Large intestine (tissue), 3 donors: ENCODE results near the gene ASPHD1. TPM values are rescaled to one million over a fixed set of nuclear protein-coding genes. Genes with fewer than 3 reads are reported as not detected.

ENCODE experiments used
- DNase-seq, 2 donors: peaks; one replicate each; pipeline versions ENCODE4 v3.0.0 to v3.0.0-alpha.2; 2013
- H3K27ac ChIP-seq: one replicate; pipeline ENCODE4 v1.5.1; 2013; ENCODE audit warnings: low read length
- H3K27me3 ChIP-seq: 2 replicates; pipeline ENCODE4 v1.6.1; 2013; ENCODE audit warnings: low read length; ENCODE audit not compliant: control insufficient read depth, insufficient read depth
- H3K36me3 ChIP-seq: 2 replicates; pipeline ENCODE4 v1.6.1; 2013; ENCODE audit warnings: low read length; ENCODE audit not compliant: control insufficient read depth, insufficient read depth
- H3K4me1 ChIP-seq: one replicate; pipeline ENCODE4 v1.6.1; 2013; ENCODE audit warnings: low read length; ENCODE audit not compliant: control insufficient read depth, insufficient read depth
- H3K4me3 ChIP-seq: one replicate; pipeline ENCODE4 v1.5.1; 2013; ENCODE audit warnings: low read length
- H3K9me3 ChIP-seq: one replicate; pipeline ENCODE4 v1.6.1; 2013; ENCODE audit warnings: mild to moderate bottlenecking, low read depth, low read length, moderate library complexity; ENCODE audit not compliant: control insufficient read depth
- WGBS: methylation state at CpG from one replicate; pipeline ENCODE4 v1.1.5; 2013; ENCODE audit warnings: low lambda C conversion rate; ENCODE audit not compliant: insufficient coverage; 5-methylcytosine and 5-hydroxymethylcytosine counted together
- polyA plus RNA-seq: library from polyadenylated mRNA; unstranded; fragments of 120-200 nt; gene quantifications from one replicate; pipeline ENCODE4 v1.2.1, GENCODE V29; 2013

ASPHD1 gene
- polyA plus RNA-seq, 1 donor = 15.0 TPM

- H3K9me3 ChIP-seq = no peaks in the 10 kb centered on the region
- no peak for DNase-seq
- no peaks in the 10 kb centered on the region for H3K27me3 ChIP-seq
- no peaks in the 10 kb centered on the region for H3K4me1 ChIP-seq
- no peak overlapping the region for H3K4me3 ChIP-seq
- peaks cover 38% of the 10 kb centered on the region for H3K36me3 ChIP-seq
- H3K27ac ChIP-seq = no peak overlapping the region
- no CpG with 5 or more reads among the region's 1 CpG for WGBS
Measured at GRCh38 chr16:29916979-29917378, 16.7 kb downstream of the ASPHD1 start.

GRCh38 chr16:29920288-29921033, 20.2 kb downstream of the ASPHD1 start:
- no peaks in the 10 kb centered on the region for H3K9me3 ChIP-seq
- no peaks in the 10 kb centered on the region for H3K27me3 ChIP-seq
- WGBS = 100% methylated on average over 3 of the region's 6 CpGs
- no peak overlapping the region for H3K4me3 ChIP-seq
- H3K4me1 ChIP-seq = peaks cover 5% of the 10 kb centered on the region
- no peak for DNase-seq
- peaks cover 36% of the 10 kb centered on the region for H3K36me3 ChIP-seq
- H3K27ac ChIP-seq = no peak overlapping the region

- DNase-seq = no peak
- Histone ChIP-seq H3K36me3 (peaks cover 36% of the 10 kb centered on the region), H3K9me3 (no peaks in the 10 kb centered on the region), H3K27ac (no peak overlapping the region), H3K4me3 (no peak overlapping the region), H3K27me3 (no peaks in the 10 kb centered on the region), H3K4me1 (peaks cover 5% of the 10 kb centered on the region)
- WGBS = 100% methylated on average over 1 of the region's 3 CpGs
Measured at GRCh38 chr16:29921034-29921385, 20.7 kb downstream of the ASPHD1 start.

GRCh38 chr16:29922326-29922725, 22.0 kb downstream of the ASPHD1 start:
- no peaks in the 10 kb centered on the region for H3K9me3 ChIP-seq
- WGBS = no CpG with 5 or more reads among the region's 2 CpGs
- no peak for DNase-seq
- H3K4me1 ChIP-seq = peaks cover 13% of the 10 kb centered on the region
- no peaks in the 10 kb centered on the region for H3K27me3 ChIP-seq
- H3K27ac ChIP-seq = no peak overlapping the region
- peaks cover 33% of the 10 kb centered on the region for H3K36me3 ChIP-seq
- no peak overlapping the region for H3K4me3 ChIP-seq

- Histone ChIP-seq H3K36me3 (peaks cover 33% of the 10 kb centered on the region), H3K27me3 (no peaks in the 10 kb centered on the region), H3K4me3 (no peak overlapping the region), H3K4me1 (peaks cover 18% of the 10 kb centered on the region), H3K27ac (no peak overlapping the region), H3K9me3 (no peaks in the 10 kb centered on the region)
- DNase-seq = no peak
- WGBS = no CpG with 5 or more reads among the region's 12 CpGs
Measured at GRCh38 chr16:29922986-29923501, 22.8 kb downstream of the ASPHD1 start.

GRCh38 chr16:29925105-29925756, 24.9 kb downstream of the ASPHD1 start:
- peaks cover 18% of the 10 kb centered on the region for H3K4me1 ChIP-seq
- DNase-seq = peak in 1 of 2 donors; percentile 17
- no CpG with 5 or more reads among the region's 9 CpGs for WGBS
- peak overlapping the region; percentile 90 for H3K4me3 ChIP-seq
- H3K27me3 ChIP-seq = no peaks in the 10 kb centered on the region
- H3K36me3 ChIP-seq = peaks cover 23% of the 10 kb centered on the region
- H3K27ac ChIP-seq = no peak overlapping the region
- H3K9me3 ChIP-seq = no peaks in the 10 kb centered on the region

- Histone ChIP-seq H3K27me3 (no peaks in the 10 kb centered on the region), H3K4me1 (peaks cover 18% of the 10 kb centered on the region), H3K27ac (peak within 1 kb of the TSS; percentile 98), H3K36me3 (peaks cover 17% of the 10 kb centered on the region), H3K4me3 (peak within 1 kb of the TSS; percentile 90), H3K9me3 (no peaks in the 10 kb centered on the region)
- DNase-seq = peak; percentile 71 to 86
- WGBS = no CpG with 5 or more reads among the region's 89 CpGs
Measured at GRCh38 chr16:29925781-29926710, 25.8 kb downstream of the ASPHD1 start, which contains the start of gene KCTD13. TSS of gene KCTD13 (minus strand) at chr16:29926226. CDS start at chr16:29926033, 193 bp downstream.

- no CpG with 5 or more reads among the region's 12 CpGs for WGBS
- peak overlapping the region; percentile 98 for H3K27ac ChIP-seq
- no peaks in the 10 kb centered on the region for H3K9me3 ChIP-seq
- H3K36me3 ChIP-seq = peaks cover 12% of the 10 kb centered on the region
- no peaks in the 10 kb centered on the region for H3K27me3 ChIP-seq
- peaks cover 18% of the 10 kb centered on the region for H3K4me1 ChIP-seq
- peak; percentile 42 to 75 for DNase-seq
- H3K4me3 ChIP-seq = peak overlapping the region; percentile 90
Measured at GRCh38 chr16:29926711-29927052, 26.4 kb downstream of the ASPHD1 start.

- H3K36me3 ChIP-seq = peaks cover 8% of the 10 kb centered on the region
- peak in 1 of 2 donors; percentile 12 for DNase-seq
- peaks cover 18% of the 10 kb centered on the region for H3K4me1 ChIP-seq
- no peaks in the 10 kb centered on the region for H3K27me3 ChIP-seq
- peak overlapping the region; percentile 98 for H3K27ac ChIP-seq
- 100% methylated on average over 1 of the region's 12 CpGs for WGBS
- H3K4me3 ChIP-seq = peak overlapping the region; percentile 90
- no peaks in the 10 kb centered on the region for H3K9me3 ChIP-seq
Measured at GRCh38 chr16:29927070-29927905, 27.0 kb downstream of the ASPHD1 start.
